HepG2 (cell line): ENCODE results near the gene ZFP82. TPM values are rescaled to one million over a fixed set of nuclear protein-coding genes. Genes with fewer than 3 reads are reported as not detected.

Experiments used
- AGO1 ChIP-seq: fragments of 200-400 bp; formaldehyde crosslinking; IDR thresholded peaks from 2 replicates; pipeline ENCODE4 v1.6.1; 2017; ENCODE audit warnings: mild to moderate bottlenecking, low read depth, low read length, moderate library complexity; ENCODE audit not compliant: poor library complexity, severe bottlenecking
- ARID5B ChIP-seq: IDR thresholded peaks from 2 replicates; pipeline ENCODE4 v1.4.0; 2020; ENCODE audit warnings: mild to moderate bottlenecking, missing genetic modification reagents
- CERS6 ChIP-seq: sonication (generic); formaldehyde crosslinking; IDR thresholded peaks from 2 replicates; pipeline ENCODE4 v1.5.0; 2020; ENCODE audit warnings: missing genetic modification reagents
- CREB3 ChIP-seq: sonication (generic); formaldehyde crosslinking; IDR thresholded peaks from 2 replicates; pipeline ENCODE4 v1.5.0; 2020; ENCODE audit warnings: missing genetic modification reagents
- GTF2F1 ChIP-seq: fragments of 150-350 bp; IDR thresholded peaks from 2 replicates; pipeline ENCODE4 v1.6.1; 2014; ENCODE audit warnings: low read length
- HIVEP1 ChIP-seq: sonication (generic); formaldehyde crosslinking; IDR thresholded peaks from 2 replicates; pipeline ENCODE4 v1.4.0; 2020; ENCODE audit warnings: mild to moderate bottlenecking, missing genetic modification reagents
- KDM2A ChIP-seq: sonication (generic); formaldehyde crosslinking; IDR thresholded peaks from 2 replicates; pipeline ENCODE4 v1.4.0; 2020; ENCODE audit warnings: low read depth, missing genetic modification reagents, borderline replicate concordance
- MIXL1 ChIP-seq: IDR thresholded peaks from 2 replicates; pipeline ENCODE4 v1.6.1; 2016
- NR3C1 ChIP-seq: sonication (generic); formaldehyde crosslinking; IDR thresholded peaks from 2 replicates; pipeline ENCODE4 v1.4.0; 2020; ENCODE audit warnings: missing genetic modification reagents
- PAF1 ChIP-seq: IDR thresholded peaks from 2 replicates; pipeline ENCODE4 v1.6.1; 2016; ENCODE audit warnings: missing genetic modification reagents, missing compliant biosample characterization
- SMC3 ChIP-seq: IDR thresholded peaks from 2 replicates; pipeline ENCODE4 v1.6.1; 2011; ENCODE audit warnings: low read length, improper control_type of control experiment
- SP140L ChIP-seq: sonication (generic); formaldehyde crosslinking; IDR thresholded peaks from 2 replicates; pipeline ENCODE4 v1.4.0; 2020; ENCODE audit warnings: missing genetic modification reagents, borderline replicate concordance
- SP4 ChIP-seq: sonication (generic); formaldehyde crosslinking; IDR thresholded peaks from 2 replicates; pipeline ENCODE4 v1.8.1; 2023; ENCODE audit warnings: mild to moderate bottlenecking, missing genetic modification reagents
- TAF15 ChIP-seq: fragments of 200-400 bp; formaldehyde crosslinking; IDR thresholded peaks from one replicate; pipeline ENCODE4 v1.6.1; 2018; ENCODE audit warnings: mild to moderate bottlenecking, low read depth, low read length; ENCODE audit not compliant: poor library complexity, severe bottlenecking
- ZEB1 ChIP-seq: IDR thresholded peaks from 2 replicates; pipeline ENCODE4 v1.6.1; 2012; ENCODE audit warnings: mild to moderate bottlenecking, low read depth, inconsistent platforms; ENCODE audit not compliant: insufficient replicate concordance
- ZNF326 ChIP-seq: sonication (generic); formaldehyde crosslinking; IDR thresholded peaks from 2 replicates; pipeline ENCODE4 v1.4.0; 2020; ENCODE audit warnings: missing genetic modification reagents, borderline replicate concordance
- ZNF335 ChIP-seq: sonication (generic); formaldehyde crosslinking; IDR thresholded peaks from 2 replicates; pipeline ENCODE4 v1.4.0; 2020; ENCODE audit warnings: missing genetic modification reagents
- ZNF432 ChIP-seq: sonication (generic); formaldehyde crosslinking; IDR thresholded peaks from 2 replicates; pipeline ENCODE4 v1.5.0; 2020; ENCODE audit warnings: missing genetic modification reagents, mild to moderate bottlenecking, borderline replicate concordance
- ZNF44 ChIP-seq: sonication (generic); formaldehyde crosslinking; IDR thresholded peaks from 2 replicates; pipeline ENCODE4 v1.5.1; 2020; ENCODE audit warnings: mild to moderate bottlenecking, missing genetic modification reagents
- ZNF543 ChIP-seq: sonication (generic); formaldehyde crosslinking; IDR thresholded peaks from 2 replicates; pipeline ENCODE4 v1.4.0; 2020; ENCODE audit warnings: mild to moderate bottlenecking, missing genetic modification reagents
- ZNF550 ChIP-seq: sonication (generic); formaldehyde crosslinking; IDR thresholded peaks from 2 replicates; pipeline ENCODE4 v1.4.0; 2020; ENCODE audit warnings: mild to moderate bottlenecking, missing genetic modification reagents, borderline replicate concordance
- ZNF572 ChIP-seq: sonication (generic); formaldehyde crosslinking; IDR thresholded peaks from 2 replicates; pipeline ENCODE4 v1.5.1; 2020; ENCODE audit warnings: mild to moderate bottlenecking, missing genetic modification reagents
- ZNF598 ChIP-seq: sonication (generic); formaldehyde crosslinking; IDR thresholded peaks from 2 replicates; pipeline ENCODE4 v1.5.1; 2020; ENCODE audit warnings: mild to moderate bottlenecking, missing genetic modification reagents, borderline replicate concordance
- ZNF644 ChIP-seq: IDR thresholded peaks from 2 replicates; pipeline ENCODE4 v1.6.1; 2016; ENCODE audit warnings: low read depth
- ZNF672 ChIP-seq: sonication (generic); formaldehyde crosslinking; IDR thresholded peaks from 2 replicates; pipeline ENCODE4 v1.8.1; 2022; ENCODE audit warnings: missing genetic modification reagents
- ZNF775 ChIP-seq: sonication (generic); formaldehyde crosslinking; IDR thresholded peaks from 2 replicates; pipeline ENCODE4 v1.4.0; 2020; ENCODE audit warnings: missing genetic modification reagents, mild to moderate bottlenecking, moderate library complexity, borderline replicate concordance
- polyA plus RNA-seq, 8 experiments: library from polyadenylated mRNA; depleted of rRNA in 3 of 8; stranded (reverse) in 7 of 8; unstranded in 1 of 8; fragments of >200 nt; fragmentation: Illumina TruSeq in 4 of 8; extraction: Trizol in 4 of 8; gene quantifications; 2 replicates each; pipeline versions ENCODE4 v1.2.1 to v1.2.3, GENCODE V29; 2011 to 2016; ENCODE audit warnings: low read depth in 4 of 8, missing spikeins in 1 of 8, mixed read lengths in 1 of 8; ENCODE audit not compliant: insufficient read depth in 1 of 8
- total RNA-seq, 5 experiments: library from RNA; depleted of rRNA; stranded (reverse); fragments of >200 nt; fragmentation: Illumina TruSeq; extraction: Trizol; gene quantifications; 2 replicates each; pipeline ENCODE4 v1.2.3, GENCODE V29; 2016; ENCODE audit warnings: low read depth in 1 of 5

The ZFP82 gene
- total and polyA plus RNA-seq, 2 of the 13 experiments (the other 11 are each of a cell fraction or from before 2014, with no cell fraction given), result 1.7 to 4.3 TPM

GRCh38 chr19:36378625-36379509, 39.6 kb downstream of the ZFP82 start, which contains the start of gene ZFP14 (continued):
- no peak for TF ChIP-seq ZNF598 (CRISPR knock-in tag)
- TF ChIP-seq CERS6, result peak; percentile 66; the same call in 1 of the 2 replicates
- TF ChIP-seq NR3C1, result no peak
- TF ChIP-seq ZNF432 (CRISPR knock-in tag), result no peak
- no peak for TF ChIP-seq ZNF572 (CRISPR knock-in tag)
- TF ChIP-seq TAF15, result no peak
- TF ChIP-seq SP4 (CRISPR knock-in tag), result 0 out of 2 replicates have a peak, but pooled peaks have one; percentile 34
- no peak for TF ChIP-seq ZNF543 (CRISPR knock-in tag)
- TF ChIP-seq HIVEP1 (CRISPR knock-in tag), result peak; percentile 52; the same call in 1 of the 2 replicates
- peak; percentile 77; the same call in 1 of the 2 replicates for TF ChIP-seq CREB3 (CRISPR knock-in tag)
- TF ChIP-seq ZNF644, result no peak
- TF ChIP-seq AGO1, result peak; percentile 84
- no peak for TF ChIP-seq ZNF326 (CRISPR knock-in tag)
- peak; percentile 83 for TF ChIP-seq KDM2A (CRISPR knock-in tag)
- no peak for TF ChIP-seq ZNF44
- peak; percentile 76 for TF ChIP-seq ZNF335 (CRISPR knock-in tag)
- TF ChIP-seq PAF1 (CRISPR knock-in tag), result no peak
- TF ChIP-seq SP140L (CRISPR knock-in tag), result no peak
- TF ChIP-seq MIXL1 (CRISPR knock-in tag), result peak; percentile 41; the same call in 1 of the 2 replicates
- TF ChIP-seq ARID5B (CRISPR knock-in tag), result no peak; the same call in 1 of the 2 replicates
- TF ChIP-seq ZEB1, result no peak
- TF ChIP-seq GTF2F1, result no peak
- no peak for TF ChIP-seq ZNF550 (CRISPR knock-in tag)
- TF ChIP-seq ZNF672 (CRISPR knock-in tag), result no peak
- TF ChIP-seq SMC3, result no peak
- no peak for TF ChIP-seq ZNF775 (CRISPR knock-in tag)
